HEK293 (cell line): Measurements from ENCODE around the gene AKAP12.

ENCODE experiments used
- CTCF ChIA-PET: fragments of 350-600 bp; formaldehyde crosslinking; extraction: SDS; loops from one replicate; lab custom pipeline; 2021; ENCODE audit warnings: antibody characterized with exemption; lab: Yijun Ruan, JAX
- POLR2A ChIA-PET: fragments of 300-600 bp; formaldehyde crosslinking; extraction: SDS; loops from one replicate; lab custom pipeline; 2020; ENCODE audit warnings: antibody characterized with exemption, inconsistent platforms; lab: Yijun Ruan, JAX
- H3K27ac ChIP-seq: fragments of 200-500 bp; sonication (Bioruptor generic); 2 replicates; pipeline ENCODE4 v1.5.1; 2014; ENCODE audit warnings: low read depth, low read length, control low read depth, inconsistent platforms; ENCODE audit errors: extremely low read depth
- H3K36me3 ChIP-seq, 2 experiments: fragments of 200-500 bp in 1 of 2; sonication (Bioruptor generic) in 1 of 2; 1 replicate in 1 of 2; 2 replicates in 1 of 2; pipeline ENCODE4 v1.5.1; 2014 to 2017; ENCODE audit warnings: inconsistent platforms in 2 of 2, low read length in 2 of 2; ENCODE audit not compliant: control insufficient read depth in 2 of 2, insufficient read depth in 1 of 2
- H3K4me1 ChIP-seq: fragments of 200-500 bp; sonication (Bioruptor generic); 2 replicates; pipeline ENCODE4 v1.5.1; 2014; ENCODE audit warnings: mild to moderate bottlenecking, low read length, inconsistent platforms; ENCODE audit not compliant: control insufficient read depth, insufficient read depth
- H3K4me3 ChIP-seq: 2 replicates; pipeline ENCODE4 v1.5.1; 2011; ENCODE audit warnings: low read depth, mild to moderate bottlenecking, control low read depth, low read length, moderate library complexity
- H3K9me3 ChIP-seq: fragments of 200-500 bp; sonication (Bioruptor generic); 2 replicates; pipeline ENCODE4 v1.5.1; 2014; ENCODE audit warnings: low read depth, low read length, inconsistent platforms; ENCODE audit not compliant: control insufficient read depth, insufficient read depth
- BCL11B ChIP-seq: fragments of 450-650 bp; formaldehyde crosslinking; IDR thresholded peaks from 2 replicates; pipeline ENCODE4 v1.5.1; 2016; ENCODE audit warnings: low read depth, missing biosample characterization, missing genetic modification characterization
- INSM2 ChIP-seq: fragments of 450-650 bp; formaldehyde crosslinking; IDR thresholded peaks from 2 replicates; pipeline ENCODE4 v1.5.1; 2016; ENCODE audit warnings: missing biosample characterization, missing genetic modification characterization
- KLF10 ChIP-seq: fragments of 450-650 bp; IDR thresholded peaks from 2 replicates; pipeline ENCODE4 v1.5.1; 2018; ENCODE audit warnings: missing biosample characterization, mild to moderate bottlenecking, missing genetic modification characterization
- KLF16 ChIP-seq: fragments of 450-650 bp; formaldehyde crosslinking; IDR thresholded peaks from 2 replicates; pipeline ENCODE4 v1.5.1; 2017; ENCODE audit warnings: missing biosample characterization, missing genetic modification characterization
- ZBTB49 ChIP-seq: fragments of 450-650 bp; formaldehyde crosslinking; IDR thresholded peaks from 2 replicates; pipeline ENCODE4 v1.5.1; 2016; ENCODE audit warnings: missing biosample characterization, missing genetic modification characterization, low read depth
- ZEB2 ChIP-seq: fragments of 450-650 bp; formaldehyde crosslinking; IDR thresholded peaks from 2 replicates; pipeline ENCODE4 v1.5.1; 2016; ENCODE audit warnings: missing biosample characterization, missing genetic modification characterization
- ZIC2 ChIP-seq: fragments of 450-650 bp; formaldehyde crosslinking; IDR thresholded peaks from 2 replicates; pipeline ENCODE4 v1.5.1; 2016; ENCODE audit warnings: missing biosample characterization, missing genetic modification characterization
- ZNF138 ChIP-seq: fragments of 450-650 bp; formaldehyde crosslinking; IDR thresholded peaks from 2 replicates; pipeline ENCODE4 v1.5.1; 2016; ENCODE audit warnings: missing biosample characterization, missing genetic modification characterization, borderline replicate concordance
- ZNF146 ChIP-seq: fragments of 450-650 bp; formaldehyde crosslinking; IDR thresholded peaks from 2 replicates; pipeline ENCODE4 v1.5.1; 2016; ENCODE audit warnings: missing biosample characterization, missing genetic modification characterization
- ZNF202 ChIP-seq: fragments of 450-650 bp; formaldehyde crosslinking; IDR thresholded peaks from 2 replicates; pipeline ENCODE4 v1.5.1; 2016; ENCODE audit warnings: missing biosample characterization, missing genetic modification characterization, borderline replicate concordance
- ZNF248 ChIP-seq: fragments of 450-650 bp; formaldehyde crosslinking; IDR thresholded peaks from 2 replicates; pipeline ENCODE4 v1.5.1; 2017; ENCODE audit warnings: missing biosample characterization, missing genetic modification characterization
- ZNF362 ChIP-seq: fragments of 450-650 bp; formaldehyde crosslinking; IDR thresholded peaks from 2 replicates; pipeline ENCODE4 v1.5.1; 2016; ENCODE audit warnings: missing biosample characterization, missing genetic modification characterization
- ZNF394 ChIP-seq: fragments of 450-650 bp; formaldehyde crosslinking; IDR thresholded peaks from 2 replicates; pipeline ENCODE4 v1.5.1; 2016; ENCODE audit warnings: missing biosample characterization, missing genetic modification characterization, mild to moderate bottlenecking, moderate library complexity, borderline replicate concordance
- ZNF433 ChIP-seq: fragments of 450-650 bp; formaldehyde crosslinking; IDR thresholded peaks from 2 replicates; pipeline ENCODE4 v1.5.1; 2016; ENCODE audit warnings: missing biosample characterization, missing genetic modification characterization, low read depth
- ZNF596 ChIP-seq: fragments of 450-650 bp; IDR thresholded peaks from 2 replicates; pipeline ENCODE4 v1.5.0; 2018; ENCODE audit warnings: missing biosample characterization, mild to moderate bottlenecking, missing genetic modification characterization, moderate library complexity
- ZNF623 ChIP-seq: fragments of 450-650 bp; formaldehyde crosslinking; IDR thresholded peaks from 2 replicates; pipeline ENCODE4 v1.5.1; 2016; ENCODE audit warnings: missing biosample characterization, missing genetic modification characterization
- ZNF692 ChIP-seq: fragments of 450-650 bp; formaldehyde crosslinking; IDR thresholded peaks from 2 replicates; pipeline ENCODE4 v1.5.1; 2016; ENCODE audit warnings: missing biosample characterization, missing genetic modification characterization
- TF ChIP-seq, protein P1 (sequence below): fragments of 450-650 bp; formaldehyde crosslinking; IDR thresholded peaks from 2 replicates; pipeline ENCODE4 v1.5.1; 2016; ENCODE audit warnings: missing biosample characterization, missing genetic modification characterization
- TF ChIP-seq, protein P2 (sequence below): fragments of 450-650 bp; formaldehyde crosslinking; IDR thresholded peaks from 2 replicates; pipeline ENCODE4 v1.5.1; 2016; ENCODE audit warnings: missing biosample characterization, missing genetic modification characterization

AKAP12 gene

DNA sequence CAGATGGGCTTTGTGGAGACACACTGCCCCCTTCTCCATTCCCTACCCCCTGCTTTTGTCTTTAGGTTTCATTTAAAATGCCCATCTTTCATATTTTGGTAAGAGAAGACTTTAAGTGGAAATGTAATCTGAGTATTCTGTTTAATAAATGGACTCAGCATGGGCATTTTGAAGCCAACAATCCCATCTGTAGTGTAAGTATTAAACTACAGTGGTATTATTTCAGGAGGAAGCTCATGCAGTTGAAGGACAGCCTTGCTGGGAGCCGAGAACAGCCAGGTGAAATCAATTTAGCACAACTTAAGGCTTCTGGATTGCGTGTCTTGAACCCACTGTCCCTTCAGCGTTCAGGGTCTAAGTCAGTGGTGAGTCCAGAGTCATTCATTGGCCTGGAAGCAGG, 63.5 kb downstream of the AKAP12 start:
- Histone ChIP-seq H3K27ac (no peak overlapping the region), H3K4me1 (no peaks in the 10 kb centered on the region), H3K9me3 (no peaks in the 10 kb centered on the region), H3K4me3 (no peak overlapping the region), H3K36me3 (no peaks in the 10 kb centered on the region)
- ChIA-PET POLR2A (no interaction called here), CTCF (no interaction called here)
- TF ChIP-seq ZNF248 (tag by site-specific recombination) = no peak
- no peak for TF ChIP-seq BCL11B
- TF ChIP-seq ZNF623 (tag by site-specific recombination) = no peak
- no peak for TF ChIP-seq ZNF394 (tag by site-specific recombination)
- no peak for TF ChIP-seq ZNF433 (tag by site-specific recombination)
- TF ChIP-seq ZBTB49 (tag by site-specific recombination) = no peak
- TF ChIP-seq ZNF146 (tag by site-specific recombination) = no peak
- TF ChIP-seq ZEB2 = no peak
- TF ChIP-seq KLF10 = no peak
- TF ChIP-seq ZNF202 (tag by site-specific recombination) = no peak
- no peak for TF ChIP-seq ZNF138
- TF ChIP-seq, protein P1, sequence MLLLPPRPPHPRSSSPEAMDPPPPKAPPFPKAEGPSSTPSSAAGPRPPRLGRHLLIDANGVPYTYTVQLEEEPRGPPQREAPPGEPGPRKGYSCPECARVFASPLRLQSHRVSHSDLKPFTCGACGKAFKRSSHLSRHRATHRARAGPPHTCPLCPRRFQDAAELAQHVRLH = no peak
- no peak for TF ChIP-seq ZNF362 (tag by site-specific recombination)
- TF ChIP-seq, protein P2, sequence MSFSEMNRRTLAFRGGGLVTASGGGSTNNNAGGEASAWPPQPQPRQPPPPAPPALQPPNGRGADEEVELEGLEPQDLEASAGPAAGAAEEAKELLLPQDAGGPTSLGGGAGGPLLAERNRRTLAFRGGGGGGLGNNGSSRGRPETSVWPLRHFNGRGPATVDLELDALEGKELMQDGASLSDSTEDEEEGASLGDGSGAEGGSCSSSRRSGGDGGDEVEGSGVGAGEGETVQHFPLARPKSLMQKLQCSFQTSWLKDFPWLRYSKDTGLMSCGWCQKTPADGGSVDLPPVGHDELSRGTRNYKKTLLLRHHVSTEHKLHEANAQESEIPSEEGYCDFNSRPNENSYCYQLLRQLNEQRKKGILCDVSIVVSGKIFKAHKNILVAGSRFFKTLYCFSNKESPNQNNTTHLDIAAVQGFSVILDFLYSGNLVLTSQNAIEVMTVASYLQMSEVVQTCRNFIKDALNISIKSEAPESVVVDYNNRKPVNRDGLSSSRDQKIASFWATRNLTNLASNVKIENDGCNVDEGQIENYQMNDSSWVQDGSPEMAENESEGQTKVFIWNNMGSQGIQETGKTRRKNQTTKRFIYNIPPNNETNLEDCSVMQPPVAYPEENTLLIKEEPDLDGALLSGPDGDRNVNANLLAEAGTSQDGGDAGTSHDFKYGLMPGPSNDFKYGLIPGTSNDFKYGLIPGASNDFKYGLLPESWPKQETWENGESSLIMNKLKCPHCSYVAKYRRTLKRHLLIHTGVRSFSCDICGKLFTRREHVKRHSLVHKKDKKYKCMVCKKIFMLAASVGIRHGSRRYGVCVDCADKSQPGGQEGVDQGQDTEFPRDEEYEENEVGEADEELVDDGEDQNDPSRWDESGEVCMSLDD (tag by site-specific recombination) = no peak
- TF ChIP-seq ZIC2 (tag by site-specific recombination) = no peak
- TF ChIP-seq KLF16 = no peak
- TF ChIP-seq ZNF596 = no peak
- TF ChIP-seq INSM2 (tag by site-specific recombination) = no peak
- no peak for TF ChIP-seq ZNF692 (tag by site-specific recombination)
